Choroid plexus epithelial cell (primary cell): Measurements from ENCODE around the gene RPL19.
"Not testable (repeated sequence)": the region's sequence is repeated elsewhere in the genome, so short reads cannot be mapped to it uniquely, and the experiment has no call there.

ENCODE experiments used
- DNase-seq: peaks from one replicate; pipeline ENCODE4 v3.0.0-alpha.2; 2010; ENCODE audit warnings: low read depth
- H3K4me3 ChIP-seq: 2 replicates; pipeline ENCODE4 v1.5.1; 2011; ENCODE audit warnings: low read depth, mild to moderate bottlenecking, control low read depth, low read length, moderate library complexity
- CTCF ChIP-seq: conservative IDR thresholded peaks from 2 replicates; pipeline ENCODE4 v1.5.1; 2011; ENCODE audit warnings: low read depth, mild to moderate bottlenecking, control low read depth, inconsistent platforms, low read length, moderate library complexity

Gene RPL19

GRCh38 chr17:39166437-39167335 is 33.4 kb upstream of the RPL19 start:
- no peak for DNase-seq
- H3K4me3 ChIP-seq: no peak overlapping the region
- TF ChIP-seq CTCF: no peak

GRCh38 chr17:39167476-39167875 is 32.6 kb upstream of the RPL19 start:
- DNase-seq: no peak
- H3K4me3 ChIP-seq: no peak overlapping the region
- no peak for TF ChIP-seq CTCF

GRCh38 chr17:39168503-39168902 is 31.6 kb upstream of the RPL19 start:
- not testable (repeated sequence) for DNase-seq, H3K4me3 ChIP-seq

GRCh38 chr17:39169101-39169500 is 31.0 kb upstream of the RPL19 start:
- no peak for TF ChIP-seq CTCF
- DNase-seq: no peak

GRCh38 chr17:39169518-39169917 is 30.6 kb upstream of the RPL19 start:
- no peak for DNase-seq
- H3K4me3 ChIP-seq: no peak overlapping the region
- TF ChIP-seq CTCF: no peak

More at GRCh38 chr17:39169101-39169500, 31.0 kb upstream of the RPL19 start:
- H3K4me3 ChIP-seq: no peak overlapping the region

GRCh38 chr17:39170109-39170508 is 30.0 kb upstream of the RPL19 start:
- no peak for DNase-seq
- H3K4me3 ChIP-seq: no peak overlapping the region
- no peak for TF ChIP-seq CTCF

- no peak overlapping the region for H3K4me3 ChIP-seq
- no peak for TF ChIP-seq CTCF
- DNase-seq: no peak
These were observed 29.5 kb upstream of the RPL19 start for GRCh38 chr17:39170558-39170957.
